ENCODE measurements around the gene CRADD. TPM values are rescaled to one million over a fixed set of nuclear protein-coding genes. Genes with fewer than 3 reads are reported as not detected.

CRADD gene
- total RNA-seq, 2 donors from 2014 or later, result 7.7 to 9.1 TPM

- Histone ChIP-seq H3K9me3 (ENCODE audit: control insufficient read depth, low read length) (peaks cover 2% of the 10 kb centered on the region), H3K27ac (ENCODE audit: low read depth, low read length) (no peak overlapping the region), H3K4me1 (ENCODE audit: control insufficient read depth, insufficient read depth, low read length) (peaks cover 15% of the 10 kb centered on the region), H3K27me3 (ENCODE audit: control insufficient read depth, insufficient read depth, low read length, poor library complexity, severe bottlenecking) (no peaks in the 10 kb centered on the region), H3K4me3 (ENCODE audit: low read length) (no peak overlapping the region), H3K9ac (ENCODE audit: extremely low read depth, low read length, poor library complexity, severe bottlenecking) (no peak overlapping the region), H3K36me3 (ENCODE audit: control insufficient read depth, insufficient read depth, low read length) (no peaks in the 10 kb centered on the region)
- Mint-ChIP-seq H3K27me3 (ENCODE audit: insufficient read depth) (no peaks in the 10 kb centered on the region), H3K4me1 (peaks cover 36% of the 10 kb centered on the region), H3K4me3 (no peak overlapping the region), H3K9me3 (peaks cover 5% of the 10 kb centered on the region), H3K27ac (no peak overlapping the region), H3K36me3 (ENCODE audit: low read depth) (no peaks in the 10 kb centered on the region)
- WGBS, 2 experiments (ENCODE audit: insufficient coverage in 1 of 2, insufficient read length in 1 of 2), result 91 to 100% methylated on average over 2 to 4 of the region's 4 CpGs
- TF ChIP-seq, protein P1, sequence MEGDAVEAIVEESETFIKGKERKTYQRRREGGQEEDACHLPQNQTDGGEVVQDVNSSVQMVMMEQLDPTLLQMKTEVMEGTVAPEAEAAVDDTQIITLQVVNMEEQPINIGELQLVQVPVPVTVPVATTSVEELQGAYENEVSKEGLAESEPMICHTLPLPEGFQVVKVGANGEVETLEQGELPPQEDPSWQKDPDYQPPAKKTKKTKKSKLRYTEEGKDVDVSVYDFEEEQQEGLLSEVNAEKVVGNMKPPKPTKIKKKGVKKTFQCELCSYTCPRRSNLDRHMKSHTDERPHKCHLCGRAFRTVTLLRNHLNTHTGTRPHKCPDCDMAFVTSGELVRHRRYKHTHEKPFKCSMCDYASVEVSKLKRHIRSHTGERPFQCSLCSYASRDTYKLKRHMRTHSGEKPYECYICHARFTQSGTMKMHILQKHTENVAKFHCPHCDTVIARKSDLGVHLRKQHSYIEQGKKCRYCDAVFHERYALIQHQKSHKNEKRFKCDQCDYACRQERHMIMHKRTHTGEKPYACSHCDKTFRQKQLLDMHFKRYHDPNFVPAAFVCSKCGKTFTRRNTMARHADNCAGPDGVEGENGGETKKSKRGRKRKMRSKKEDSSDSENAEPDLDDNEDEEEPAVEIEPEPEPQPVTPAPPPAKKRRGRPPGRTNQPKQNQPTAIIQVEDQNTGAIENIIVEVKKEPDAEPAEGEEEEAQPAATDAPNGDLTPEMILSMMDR (conservative IDR thresholded peaks at IDR 0.05), result no peak
- DNase-seq, result no peak
These were observed 69.5 kb downstream of the CRADD start for GRCh38 chr12:93746572-93747168.

- Histone ChIP-seq H3K36me3 (ENCODE audit: control insufficient read depth, insufficient read depth, low read length) (no peaks in the 10 kb centered on the region), H3K4me3 (ENCODE audit: low read length) (no peak overlapping the region), H3K9ac (ENCODE audit: extremely low read depth, low read length, poor library complexity, severe bottlenecking) (no peak overlapping the region), H3K27ac (ENCODE audit: low read depth, low read length) (no peak overlapping the region), H3K27me3 (ENCODE audit: control insufficient read depth, insufficient read depth, low read length, poor library complexity, severe bottlenecking) (no peaks in the 10 kb centered on the region), H3K4me1 (ENCODE audit: control insufficient read depth, insufficient read depth, low read length) (peaks cover 11% of the 10 kb centered on the region), H3K9me3 (ENCODE audit: control insufficient read depth, low read length) (peaks cover 24% of the 10 kb centered on the region)
- Mint-ChIP-seq H3K4me1 (peaks cover 26% of the 10 kb centered on the region), H3K27me3 (ENCODE audit: insufficient read depth) (no peaks in the 10 kb centered on the region), H3K36me3 (ENCODE audit: low read depth) (peaks cover 11% of the 10 kb centered on the region), H3K4me3 (no peak overlapping the region), H3K27ac (no peak overlapping the region), H3K9me3 (peaks cover 27% of the 10 kb centered on the region)
- no peak for DNase-seq
- 95% methylated on average over 2 of the region's 2 CpGs; no CpG with 5 or more reads in 1 of the 2 experiments for WGBS, 2 experiments (ENCODE audit: insufficient coverage in 1 of 2, insufficient read length in 1 of 2)
- TF ChIP-seq, protein P1 (conservative IDR thresholded peaks at IDR 0.05), result no peak
These were observed 71.7 kb downstream of the CRADD start for GRCh38 chr12:93748672-93749383.

GRCh38 chr12:93749515-93749914 lies 72.3 kb downstream of the CRADD start:
- WGBS, 2 experiments (ENCODE audit: insufficient coverage in 1 of 2, insufficient read length in 1 of 2), result 87% methylated on average over 2 of the region's 2 CpGs; no CpG with 5 or more reads in 1 of the 2 experiments
- no peak overlapping the region for H3K27ac ChIP-seq (ENCODE audit: low read depth, low read length)
- H3K36me3 Mint-ChIP-seq (ENCODE audit: low read depth), result peaks cover 14% of the 10 kb centered on the region
- H3K27me3 ChIP-seq (ENCODE audit: control insufficient read depth, insufficient read depth, low read length, poor library complexity, severe bottlenecking), result no peaks in the 10 kb centered on the region
- peaks cover 19% of the 10 kb centered on the region for H3K4me1 Mint-ChIP-seq
- H3K4me3 Mint-ChIP-seq, result no peak overlapping the region
- peaks cover 34% of the 10 kb centered on the region for H3K9me3 Mint-ChIP-seq
- H3K4me1 ChIP-seq (ENCODE audit: control insufficient read depth, insufficient read depth, low read length), result peaks cover 6% of the 10 kb centered on the region
- no peak overlapping the region for H3K27ac Mint-ChIP-seq
- no peak overlapping the region for H3K9ac ChIP-seq (ENCODE audit: extremely low read depth, low read length, poor library complexity, severe bottlenecking)
- H3K4me3 ChIP-seq (ENCODE audit: low read length), result no peak overlapping the region
- no peak for DNase-seq
- no peaks in the 10 kb centered on the region for H3K36me3 ChIP-seq (ENCODE audit: control insufficient read depth, insufficient read depth, low read length)
- TF ChIP-seq, protein P1 (conservative IDR thresholded peaks at IDR 0.05), result no peak
- no peaks in the 10 kb centered on the region for H3K27me3 Mint-ChIP-seq (ENCODE audit: insufficient read depth)
- peaks cover 31% of the 10 kb centered on the region for H3K9me3 ChIP-seq (ENCODE audit: control insufficient read depth, low read length)
